Kidney epithelial cell (primary cell): Measurements from ENCODE around the gene ARRDC4. TPM values are rescaled to one million over a fixed set of nuclear protein-coding genes. Genes with fewer than 3 reads are reported as not detected.

Experiments used
- DNase-seq: peaks from one replicate; pipeline ENCODE4 v3.0.0-alpha.2; 2010; ENCODE audit warnings: low read depth
- H3K27me3 ChIP-seq: 2 replicates; pipeline ENCODE4 v1.6.0; 2011; ENCODE audit warnings: low read length; ENCODE audit not compliant: control insufficient read depth, insufficient read depth
- H3K36me3 ChIP-seq: 2 replicates; pipeline ENCODE4 v1.5.1; 2011; ENCODE audit warnings: low read length; ENCODE audit not compliant: control insufficient read depth, insufficient read depth
- H3K4me3 ChIP-seq: 2 replicates; pipeline ENCODE4 v1.5.1; 2011; ENCODE audit warnings: low read depth, mild to moderate bottlenecking, control low read depth, low read length
- CTCF ChIP-seq: IDR thresholded peaks from 2 replicates; pipeline ENCODE4 v1.5.1; 2011; ENCODE audit warnings: mild to moderate bottlenecking, moderate library complexity, low read length, control low read depth, inconsistent platforms; ENCODE audit not compliant: insufficient read depth, poor library complexity, severe bottlenecking
- total RNA-seq: library from RNA; depleted of rRNA; stranded (reverse); fragments of >200 nt; gene quantifications from 2 replicates; pipeline ENCODE4 v1.2.3, GENCODE V29; 2015

Gene ARRDC4
- total RNA-seq, result 4.2 and 4.4 TPM in 2 replicates

- no peak for TF ChIP-seq CTCF
- H3K36me3 ChIP-seq, result no peaks in the 10 kb centered on the region
These were observed at the start of gene ARRDC4 for GRCh38 chr15:97960364-97961066. Gene ARRDC4, plus strand, starts transcription at chr15:97960703. Its CDS starts 159 bp downstream, at chr15:97960862.

GRCh38 chr15:97914711-97915110, 45.8 kb upstream of the ARRDC4 start:
- Histone ChIP-seq H3K4me3 (no peak overlapping the region), H3K27me3 (no peaks in the 10 kb centered on the region), H3K36me3 (no peaks in the 10 kb centered on the region)
- no peak for TF ChIP-seq CTCF
- no peak for DNase-seq

More at GRCh38 chr15:97960364-97961066, at the start of gene ARRDC4:
- Histone ChIP-seq H3K27me3 (no peaks in the 10 kb centered on the region), H3K4me3 (peak within 1 kb of the TSS; percentile 86)
- DNase-seq, result peak; percentile 100

- no peaks in the 10 kb centered on the region for H3K27me3 ChIP-seq
- DNase-seq, result no peak
- no peak overlapping the region for H3K4me3 ChIP-seq
- no peaks in the 10 kb centered on the region for H3K36me3 ChIP-seq
- no peak for TF ChIP-seq CTCF
These were observed 45.2 kb upstream of the ARRDC4 start for GRCh38 chr15:97915261-97915660.

GRCh38 chr15:97921296-97921865, 39.1 kb upstream of the ARRDC4 start:
- H3K27me3 ChIP-seq, result no peaks in the 10 kb centered on the region
- no peak overlapping the region for H3K4me3 ChIP-seq
- no peak for TF ChIP-seq CTCF
- H3K36me3 ChIP-seq, result no peaks in the 10 kb centered on the region
- no peak for DNase-seq

GRCh38 chr15:97929456-97930229, 30.9 kb upstream of the ARRDC4 start:
- Histone ChIP-seq H3K36me3 (no peaks in the 10 kb centered on the region), H3K4me3 (no peak overlapping the region), H3K27me3 (no peaks in the 10 kb centered on the region)
- no peak for DNase-seq
- no peak for TF ChIP-seq CTCF
